Stomach (tissue), 4 donors: ENCODE data around the gene SEMA6A.

Experiments used
- EP300 ChIP-seq: sonication (generic); formaldehyde crosslinking; IDR thresholded peaks from one replicate; pipeline ENCODE4 v1.6.1; 2017; ENCODE audit warnings: antibody characterized with exemption
- POLR2A ChIP-seq, 4 donors: fragments of 450-650 bp; IDR thresholded peaks; one replicate each; pipeline ENCODE4 v1.6.1; 2016; ENCODE audit warnings: antibody characterized with exemption in 4 of 4, control low read depth in 2 of 4, mild to moderate bottlenecking in 1 of 4, moderate library complexity in 1 of 4
- TF ChIP-seq, protein P1 (sequence below), 7 experiments: fragments of 450-650 bp in 4 of 7; fragments of 200-600 bp in 3 of 7; sonication (generic) in 3 of 7; IDR thresholded peaks; one replicate each; pipeline ENCODE4 v1.5.1; 2016 to 2019; ENCODE audit warnings: antibody characterized with exemption in 7 of 7, control low read depth in 2 of 7, mild to moderate bottlenecking in 1 of 7

- TF ChIP-seq, protein P1, sequence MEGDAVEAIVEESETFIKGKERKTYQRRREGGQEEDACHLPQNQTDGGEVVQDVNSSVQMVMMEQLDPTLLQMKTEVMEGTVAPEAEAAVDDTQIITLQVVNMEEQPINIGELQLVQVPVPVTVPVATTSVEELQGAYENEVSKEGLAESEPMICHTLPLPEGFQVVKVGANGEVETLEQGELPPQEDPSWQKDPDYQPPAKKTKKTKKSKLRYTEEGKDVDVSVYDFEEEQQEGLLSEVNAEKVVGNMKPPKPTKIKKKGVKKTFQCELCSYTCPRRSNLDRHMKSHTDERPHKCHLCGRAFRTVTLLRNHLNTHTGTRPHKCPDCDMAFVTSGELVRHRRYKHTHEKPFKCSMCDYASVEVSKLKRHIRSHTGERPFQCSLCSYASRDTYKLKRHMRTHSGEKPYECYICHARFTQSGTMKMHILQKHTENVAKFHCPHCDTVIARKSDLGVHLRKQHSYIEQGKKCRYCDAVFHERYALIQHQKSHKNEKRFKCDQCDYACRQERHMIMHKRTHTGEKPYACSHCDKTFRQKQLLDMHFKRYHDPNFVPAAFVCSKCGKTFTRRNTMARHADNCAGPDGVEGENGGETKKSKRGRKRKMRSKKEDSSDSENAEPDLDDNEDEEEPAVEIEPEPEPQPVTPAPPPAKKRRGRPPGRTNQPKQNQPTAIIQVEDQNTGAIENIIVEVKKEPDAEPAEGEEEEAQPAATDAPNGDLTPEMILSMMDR (IDR thresholded peaks at IDR 0.05): no peak
- TF ChIP-seq POLR2A (IDR thresholded peaks at IDR 0.05) (no peak), EP300 (no peak)
Measured at GRCh38 chr5:116451905-116452450, 122.6 kb downstream of the SEMA6A start.
